Adrenal gland (tissue), 5 donors: ENCODE data around the gene NR2F6.

Experiments used
- POLR2A ChIP-seq, 2 donors: fragments of 450-650 bp; IDR thresholded peaks; one replicate each; pipeline ENCODE4 v1.6.1; 2017; ENCODE audit warnings: antibody characterized with exemption in 2 of 2, mild to moderate bottlenecking in 2 of 2, moderate library complexity in 1 of 2
- TF ChIP-seq, protein P1 (sequence below), 6 experiments: fragments of 450-650 bp in 4 of 6; fragments of 200-600 bp in 2 of 6; sonication (generic) in 1 of 6; IDR thresholded peaks; 1 replicate in 5 of 6; 2 replicates in 1 of 6; pipeline versions ENCODE4 v1.5.1 to v1.8.0; 2016 to 2021; ENCODE audit warnings: antibody characterized with exemption in 6 of 6, mild to moderate bottlenecking in 2 of 6, moderate library complexity in 1 of 6
- donor health status: DM: no; HTN: no; CAD: no.

DNA sequence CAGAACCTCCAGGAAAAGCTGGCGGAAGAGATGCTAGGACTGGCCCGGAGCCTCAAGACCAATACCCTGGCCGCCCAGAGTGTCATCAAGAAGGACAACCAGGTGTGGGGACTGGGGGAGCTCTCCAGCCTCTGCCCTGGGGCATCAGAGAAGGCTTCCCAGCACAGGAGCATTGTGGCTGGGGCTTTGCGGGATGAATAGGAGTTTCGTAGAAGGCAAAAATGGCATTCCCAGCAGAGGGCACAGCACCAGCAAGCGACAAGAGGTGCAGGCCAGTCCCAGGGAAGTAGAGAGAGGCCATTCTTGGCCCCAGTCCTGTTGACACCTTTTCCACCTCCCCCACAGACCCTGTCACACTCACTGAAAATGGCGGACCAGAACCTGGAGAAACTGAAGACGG lies 26.4 kb downstream of the NR2F6 start:
- no peak for TF ChIP-seq POLR2A (IDR thresholded peaks at IDR 0.05)
- TF ChIP-seq, protein P1, sequence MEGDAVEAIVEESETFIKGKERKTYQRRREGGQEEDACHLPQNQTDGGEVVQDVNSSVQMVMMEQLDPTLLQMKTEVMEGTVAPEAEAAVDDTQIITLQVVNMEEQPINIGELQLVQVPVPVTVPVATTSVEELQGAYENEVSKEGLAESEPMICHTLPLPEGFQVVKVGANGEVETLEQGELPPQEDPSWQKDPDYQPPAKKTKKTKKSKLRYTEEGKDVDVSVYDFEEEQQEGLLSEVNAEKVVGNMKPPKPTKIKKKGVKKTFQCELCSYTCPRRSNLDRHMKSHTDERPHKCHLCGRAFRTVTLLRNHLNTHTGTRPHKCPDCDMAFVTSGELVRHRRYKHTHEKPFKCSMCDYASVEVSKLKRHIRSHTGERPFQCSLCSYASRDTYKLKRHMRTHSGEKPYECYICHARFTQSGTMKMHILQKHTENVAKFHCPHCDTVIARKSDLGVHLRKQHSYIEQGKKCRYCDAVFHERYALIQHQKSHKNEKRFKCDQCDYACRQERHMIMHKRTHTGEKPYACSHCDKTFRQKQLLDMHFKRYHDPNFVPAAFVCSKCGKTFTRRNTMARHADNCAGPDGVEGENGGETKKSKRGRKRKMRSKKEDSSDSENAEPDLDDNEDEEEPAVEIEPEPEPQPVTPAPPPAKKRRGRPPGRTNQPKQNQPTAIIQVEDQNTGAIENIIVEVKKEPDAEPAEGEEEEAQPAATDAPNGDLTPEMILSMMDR (IDR thresholded peaks at IDR 0.05): no peak
